Neural cell (in vitro differentiated cells): ENCODE data around the gene ANO1. TPM values are rescaled to one million over a fixed set of nuclear protein-coding genes. Genes with fewer than 3 reads are reported as not detected.

ENCODE experiments used
- H2AFZ ChIP-seq: fragments of 200-600, 300-800 bp; sonication (generic), shearing (Covaris generic); 2 replicates; pipeline ENCODE4 v1.6.0; 2014; ENCODE audit warnings: low read depth, mild to moderate bottlenecking, antibody characterized with exemption, low read length, moderate library complexity
- H3F3A ChIP-seq: fragments of 200-600 bp; shearing (Covaris generic); 2 replicates; pipeline ENCODE4 v1.6.1; 2016; ENCODE audit warnings: mild to moderate bottlenecking, moderate library complexity, mixed read lengths, antibody characterized with exemption, low read length; ENCODE audit not compliant: insufficient read depth, poor library complexity, severe bottlenecking
- H3K27ac ChIP-seq: fragments of 200-600, 300-800 bp; sonication (generic), shearing (Covaris generic); 2 replicates; pipeline ENCODE4 v1.5.1; 2014; ENCODE audit warnings: mild to moderate bottlenecking, low read length, moderate library complexity
- H3K27me3 ChIP-seq: fragments of 300-800, 200-600 bp; sonication (generic), shearing (Covaris generic); 2 replicates; pipeline ENCODE4 v1.6.0; 2014; ENCODE audit warnings: mild to moderate bottlenecking, low read depth, low read length, moderate library complexity; ENCODE audit not compliant: insufficient read depth
- H3K36me3 ChIP-seq: fragments of 300-800, 200-600 bp; sonication (generic), shearing (Covaris generic); 2 replicates; pipeline ENCODE4 v1.5.1; 2014; ENCODE audit warnings: mild to moderate bottlenecking, antibody characterized with exemption, low read length, moderate library complexity; ENCODE audit not compliant: insufficient read depth
- H3K4me2 ChIP-seq: fragments of 300-800, 200-600 bp; sonication (generic), shearing (Covaris generic); 2 replicates; pipeline ENCODE4 v1.6.0; 2014; ENCODE audit warnings: mild to moderate bottlenecking, low read length
- H3K4me3 ChIP-seq: fragments of 300-800, 200-600 bp; sonication (generic), shearing (Covaris generic); 2 replicates; pipeline ENCODE4 v1.5.1; 2014; ENCODE audit warnings: mild to moderate bottlenecking, low read length, moderate library complexity
- H3K79me2 ChIP-seq: fragments of 200-600 bp; shearing (Covaris generic); replicated peaks from 2 replicates; pipeline ENCODE4 v1.6.0; 2014; ENCODE audit warnings: mild to moderate bottlenecking, low read length, moderate library complexity; ENCODE audit not compliant: insufficient read depth
- H3K9ac ChIP-seq: fragments of 300-800, 200-600 bp; sonication (generic), shearing (Covaris generic); 2 replicates; pipeline ENCODE4 v1.6.1; 2016; ENCODE audit warnings: mild to moderate bottlenecking, low read length, mixed read lengths
- H3K9me2 ChIP-seq: fragments of 200-600 bp; shearing (Covaris generic); 2 replicates; pipeline ENCODE4 v1.6.1; 2016; ENCODE audit warnings: mild to moderate bottlenecking, low read length, mixed read lengths; ENCODE audit not compliant: insufficient read depth
- H3K9me3 ChIP-seq: fragments of 200-600, 300-800 bp; sonication (generic), shearing (Covaris generic); 2 replicates; pipeline ENCODE4 v1.6.1; 2016; ENCODE audit warnings: mild to moderate bottlenecking, mixed run types, low read length, moderate library complexity, mixed read lengths
- H4K20me1 ChIP-seq: fragments of 200-600 bp; shearing (Covaris generic); 2 replicates; pipeline ENCODE4 v1.6.1; 2016; ENCODE audit warnings: mild to moderate bottlenecking, mixed run types; ENCODE audit not compliant: insufficient read depth
- EP300 ChIP-seq: fragments of 450-650 bp; conservative IDR thresholded peaks from 2 replicates; pipeline ENCODE4 v1.6.1; 2014; ENCODE audit warnings: antibody characterized with exemption, mild to moderate bottlenecking, moderate library complexity; ENCODE audit not compliant: poor library complexity, severe bottlenecking
- EZH2 ChIP-seq: fragments of 200-600, 300-800 bp; shearing (Covaris generic), sonication (generic); IDR thresholded peaks from 2 replicates; pipeline ENCODE4 v1.6.1; 2014; ENCODE audit warnings: antibody characterized with exemption, low read length, borderline replicate concordance, mild to moderate bottlenecking; ENCODE audit not compliant: insufficient read depth, poor library complexity, severe bottlenecking
- MXI1 ChIP-seq: fragments of 450-650 bp; conservative IDR thresholded peaks from 2 replicates; pipeline ENCODE4 v1.6.1; 2014; ENCODE audit warnings: antibody characterized with exemption, mild to moderate bottlenecking; ENCODE audit not compliant: poor library complexity, severe bottlenecking
- POLR2AphosphoS5 ChIP-seq: IDR thresholded peaks from 2 replicates; pipeline ENCODE4 v1.6.1; 2012
- RAD21 ChIP-seq: fragments of 450-650 bp; conservative IDR thresholded peaks from 2 replicates; pipeline ENCODE4 v1.6.1; 2014; ENCODE audit warnings: antibody characterized with exemption, mild to moderate bottlenecking, moderate library complexity
- REST ChIP-seq: IDR thresholded peaks from 2 replicates; pipeline ENCODE4 v1.6.1; 2012; ENCODE audit warnings: borderline replicate concordance
- SMC3 ChIP-seq: fragments of 450-650 bp; conservative IDR thresholded peaks from 2 replicates; pipeline ENCODE4 v1.6.1; 2014; ENCODE audit warnings: antibody characterized with exemption, mild to moderate bottlenecking, moderate library complexity; ENCODE audit not compliant: poor library complexity
- TAF1 ChIP-seq: IDR thresholded peaks from 2 replicates; pipeline ENCODE4 v1.6.1; 2012; ENCODE audit warnings: low read depth
- polyA plus RNA-seq: library from polyadenylated mRNA; depleted of rRNA; stranded (reverse); fragments of >200 nt; gene quantifications from 2 replicates; pipeline ENCODE4 v1.2.3, GENCODE V29; 2014
- TF ChIP-seq, protein P1 (sequence below): fragments of 450-650 bp; IDR thresholded peaks from 2 replicates; pipeline ENCODE4 v1.5.1; 2014; ENCODE audit warnings: antibody characterized with exemption, mild to moderate bottlenecking, moderate library complexity; ENCODE audit not compliant: poor library complexity, severe bottlenecking

ANO1 gene
- polyA plus RNA-seq, 1 donor from 2014 or later, result not detected

- peaks cover 45% of the 10 kb centered on the region for H3K27me3 ChIP-seq
- H3K9me3 ChIP-seq, result no peaks in the 10 kb centered on the region
- H3K27ac ChIP-seq, result no peak overlapping the region
- H4K20me1 ChIP-seq, result no peaks in the 10 kb centered on the region
- no peaks in the 10 kb centered on the region for H3F3A ChIP-seq
- no peak overlapping the region for H2AFZ ChIP-seq
- no peak overlapping the region for H3K4me2 ChIP-seq
- TF ChIP-seq EZH2 (no peak), SMC3 (no peak), POLR2AphosphoS5 (no peak)
- H3K9ac ChIP-seq, result no peak overlapping the region
- no peaks in the 10 kb centered on the region for H3K36me3 ChIP-seq
- no peaks in the 10 kb centered on the region for H3K9me2 ChIP-seq
- H3K4me3 ChIP-seq, result no peak overlapping the region
- no peaks in the 10 kb centered on the region for H3K79me2 ChIP-seq
Measured at GRCh38 chr11:70080763-70081162, 2.6 kb downstream of the ANO1 start.

DNA sequence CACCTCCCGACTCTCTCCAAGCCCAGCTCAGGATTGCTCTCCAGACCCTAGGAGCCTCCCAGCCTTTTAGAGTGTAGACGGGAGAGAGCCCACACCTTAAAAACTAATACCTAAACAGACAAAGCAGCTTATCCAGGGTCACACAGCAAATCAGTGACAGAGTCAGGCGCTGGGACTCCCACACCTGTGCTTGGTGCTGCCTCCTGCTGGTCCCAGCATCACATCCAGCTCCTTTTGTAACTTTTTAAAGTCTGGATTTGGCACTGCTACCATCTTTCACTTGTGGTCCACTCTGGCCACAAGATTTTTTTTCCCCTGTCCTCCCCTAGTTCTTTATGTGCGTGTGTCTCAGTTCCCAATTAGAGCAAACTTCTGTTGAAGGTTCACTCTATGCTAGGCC is 4.7 kb downstream of the ANO1 start:
- peaks cover 26% of the 10 kb centered on the region for H3K27me3 ChIP-seq
- no peak overlapping the region for H3K9ac ChIP-seq
- no peak overlapping the region for H3K4me3 ChIP-seq
- no peaks in the 10 kb centered on the region for H3K9me3 ChIP-seq
- no peak overlapping the region for H3K27ac ChIP-seq
- no peak overlapping the region for H3K4me2 ChIP-seq
- no peaks in the 10 kb centered on the region for H3K9me2 ChIP-seq
- no peaks in the 10 kb centered on the region for H3K79me2 ChIP-seq
- no peaks in the 10 kb centered on the region for H4K20me1 ChIP-seq
- no peaks in the 10 kb centered on the region for H3K36me3 ChIP-seq
- no peaks in the 10 kb centered on the region for H3F3A ChIP-seq
- no peak overlapping the region for H2AFZ ChIP-seq
- no peak for TF ChIP-seq MXI1
- no peak for TF ChIP-seq POLR2AphosphoS5
- TF ChIP-seq RAD21, result no peak
- TF ChIP-seq REST, result no peak
- TF ChIP-seq, protein P1, sequence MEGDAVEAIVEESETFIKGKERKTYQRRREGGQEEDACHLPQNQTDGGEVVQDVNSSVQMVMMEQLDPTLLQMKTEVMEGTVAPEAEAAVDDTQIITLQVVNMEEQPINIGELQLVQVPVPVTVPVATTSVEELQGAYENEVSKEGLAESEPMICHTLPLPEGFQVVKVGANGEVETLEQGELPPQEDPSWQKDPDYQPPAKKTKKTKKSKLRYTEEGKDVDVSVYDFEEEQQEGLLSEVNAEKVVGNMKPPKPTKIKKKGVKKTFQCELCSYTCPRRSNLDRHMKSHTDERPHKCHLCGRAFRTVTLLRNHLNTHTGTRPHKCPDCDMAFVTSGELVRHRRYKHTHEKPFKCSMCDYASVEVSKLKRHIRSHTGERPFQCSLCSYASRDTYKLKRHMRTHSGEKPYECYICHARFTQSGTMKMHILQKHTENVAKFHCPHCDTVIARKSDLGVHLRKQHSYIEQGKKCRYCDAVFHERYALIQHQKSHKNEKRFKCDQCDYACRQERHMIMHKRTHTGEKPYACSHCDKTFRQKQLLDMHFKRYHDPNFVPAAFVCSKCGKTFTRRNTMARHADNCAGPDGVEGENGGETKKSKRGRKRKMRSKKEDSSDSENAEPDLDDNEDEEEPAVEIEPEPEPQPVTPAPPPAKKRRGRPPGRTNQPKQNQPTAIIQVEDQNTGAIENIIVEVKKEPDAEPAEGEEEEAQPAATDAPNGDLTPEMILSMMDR, result no peak

GRCh38 chr11:70084046-70084984 is 6.2 kb downstream of the ANO1 start:
- Histone ChIP-seq H2AFZ (no peak overlapping the region), H3K9ac (no peak overlapping the region), H3K27me3 (peaks cover 17% of the 10 kb centered on the region), H3K9me3 (no peaks in the 10 kb centered on the region), H3K9me2 (no peaks in the 10 kb centered on the region), H4K20me1 (no peaks in the 10 kb centered on the region), H3K36me3 (no peaks in the 10 kb centered on the region), H3K4me2 (no peak overlapping the region), H3K4me3 (no peak overlapping the region), H3F3A (no peaks in the 10 kb centered on the region), H3K79me2 (no peaks in the 10 kb centered on the region), H3K27ac (no peak overlapping the region)
- TF ChIP-seq, protein P1, result no peak
- TF ChIP-seq REST (no peak), RAD21 (no peak), TAF1 (no peak), EP300 (no peak), EZH2 (no peak), MXI1 (no peak), POLR2AphosphoS5 (no peak)
